NCI-H146 treated with DMSO at 0.1 percent for 48 hours (cell line): ENCODE data around the gene SRRM2.

Source experiments
- DNase-seq: peaks from one replicate; lab custom pipeline; 2025; ENCODE audit not compliant: unreplicated experiment; lab: John Stamatoyannopoulos, UW

The SRRM2 gene

DNA sequence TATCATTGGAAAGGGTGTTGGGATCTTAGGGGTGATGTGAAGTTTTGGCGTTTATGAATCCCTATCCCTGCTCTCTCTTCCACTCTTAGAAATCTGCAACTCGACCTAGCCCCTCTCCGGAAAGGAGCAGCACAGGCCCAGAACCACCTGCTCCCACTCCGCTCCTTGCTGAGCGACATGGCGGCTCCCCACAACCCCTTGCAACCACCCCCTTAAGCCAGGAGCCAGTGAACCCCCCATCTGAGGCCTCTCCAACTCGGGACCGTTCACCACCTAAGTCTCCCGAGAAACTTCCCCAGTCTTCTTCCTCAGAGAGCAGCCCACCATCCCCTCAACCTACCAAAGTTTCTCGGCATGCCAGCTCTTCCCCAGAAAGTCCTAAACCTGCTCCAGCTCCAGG, 9.0 kb downstream of the SRRM2 start:
- no peak for DNase-seq

- DNase-seq: no peak
These were observed 9.6 kb downstream of the SRRM2 start for GRCh38 chr16:2761886-2762583.

- no peak for DNase-seq
These were observed 10.3 kb downstream of the SRRM2 start for GRCh38 chr16:2762711-2763110.

- DNase-seq: no peak
These were observed 10.7 kb downstream of the SRRM2 start for GRCh38 chr16:2763173-2763572.

- no peak for DNase-seq
These were observed 12.3 kb downstream of the SRRM2 start for GRCh38 chr16:2764718-2765117.

DNA sequence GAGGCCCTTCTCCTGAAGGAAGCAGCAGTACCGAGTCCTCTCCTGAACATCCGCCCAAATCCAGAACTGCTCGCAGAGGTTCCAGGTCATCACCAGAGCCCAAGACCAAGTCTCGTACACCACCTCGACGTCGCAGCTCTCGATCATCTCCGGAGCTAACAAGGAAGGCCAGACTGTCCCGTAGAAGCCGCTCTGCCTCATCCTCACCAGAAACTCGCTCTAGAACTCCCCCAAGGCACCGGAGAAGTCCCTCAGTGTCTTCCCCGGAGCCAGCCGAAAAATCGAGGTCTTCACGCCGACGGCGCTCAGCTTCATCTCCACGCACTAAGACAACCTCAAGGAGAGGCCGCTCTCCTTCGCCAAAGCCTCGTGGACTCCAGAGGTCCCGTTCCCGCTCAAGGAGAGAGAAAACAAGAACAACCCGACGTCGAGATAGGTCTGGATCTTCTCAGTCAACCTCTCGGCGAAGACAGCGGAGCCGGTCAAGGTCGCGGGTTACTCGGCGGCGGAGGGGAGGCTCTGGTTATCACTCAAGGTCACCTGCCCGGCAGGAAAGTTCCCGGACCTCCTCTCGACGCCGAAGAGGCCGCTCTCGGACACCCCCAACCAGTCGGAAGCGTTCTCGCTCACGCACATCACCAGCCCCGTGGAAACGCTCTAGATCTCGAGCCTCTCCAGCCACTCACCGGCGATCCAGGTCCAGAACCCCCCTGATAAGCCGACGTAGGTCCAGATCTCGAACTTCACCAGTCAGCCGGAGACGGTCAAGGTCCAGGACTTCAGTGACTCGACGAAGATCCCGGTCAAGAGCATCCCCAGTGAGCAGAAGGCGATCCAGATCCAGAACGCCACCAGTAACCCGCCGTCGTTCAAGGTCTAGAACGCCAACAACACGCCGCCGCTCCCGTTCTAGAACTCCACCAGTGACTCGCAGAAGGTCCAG, 13.3 kb downstream of the SRRM2 start:
- DNase-seq: no peak

GRCh38 chr16:2766430-2767139, 14.1 kb downstream of the SRRM2 start:
- DNase-seq: no peak

GRCh38 chr16:2767140-2767731, 14.8 kb downstream of the SRRM2 start:
- no peak for DNase-seq

DNA sequence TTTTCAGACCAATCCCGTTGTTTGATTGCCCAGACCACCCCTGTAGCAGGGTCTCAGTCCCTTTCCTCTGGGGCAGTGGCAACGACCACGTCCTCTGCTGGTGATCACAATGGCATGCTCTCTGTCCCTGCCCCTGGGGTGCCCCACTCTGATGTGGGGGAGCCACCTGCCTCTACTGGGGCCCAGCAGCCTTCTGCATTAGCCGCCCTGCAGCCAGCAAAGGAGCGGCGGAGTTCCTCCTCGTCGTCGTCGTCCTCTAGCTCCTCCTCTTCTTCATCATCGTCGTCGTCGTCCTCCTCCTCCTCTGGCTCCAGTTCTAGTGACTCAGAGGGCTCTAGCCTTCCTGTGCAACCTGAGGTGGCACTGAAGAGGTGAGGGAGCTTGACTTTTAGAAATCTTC, 15.5 kb downstream of the SRRM2 start:
- no peak for DNase-seq

GRCh38 chr16:2768403-2769089, 16.1 kb downstream of the SRRM2 start:
- no peak for DNase-seq

DNA sequence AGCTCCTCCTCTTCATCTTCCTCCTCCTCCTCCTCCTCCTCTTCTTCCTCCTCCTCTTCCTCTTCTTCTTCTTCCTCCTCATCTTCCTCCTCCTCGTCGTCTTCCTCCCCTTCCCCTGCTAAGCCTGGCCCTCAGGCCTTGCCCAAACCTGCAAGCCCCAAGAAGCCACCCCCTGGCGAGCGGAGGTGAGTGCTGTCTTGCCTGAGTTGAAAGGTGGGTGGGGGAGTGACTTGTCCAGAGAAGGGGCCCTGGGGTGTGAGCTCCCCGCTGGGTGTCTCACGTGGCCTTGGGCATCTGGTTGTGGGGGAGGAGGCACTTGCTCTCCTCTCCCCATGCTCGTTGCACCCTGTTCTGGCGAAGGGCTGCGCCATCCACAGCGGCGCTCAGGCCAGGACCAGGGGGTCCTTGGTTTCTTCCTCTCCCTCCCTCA, 16.7 kb downstream of the SRRM2 start:
- DNase-seq: no peak

- no peak for DNase-seq
These were observed 17.2 kb downstream of the SRRM2 start for GRCh38 chr16:2769675-2770056.

DNA sequence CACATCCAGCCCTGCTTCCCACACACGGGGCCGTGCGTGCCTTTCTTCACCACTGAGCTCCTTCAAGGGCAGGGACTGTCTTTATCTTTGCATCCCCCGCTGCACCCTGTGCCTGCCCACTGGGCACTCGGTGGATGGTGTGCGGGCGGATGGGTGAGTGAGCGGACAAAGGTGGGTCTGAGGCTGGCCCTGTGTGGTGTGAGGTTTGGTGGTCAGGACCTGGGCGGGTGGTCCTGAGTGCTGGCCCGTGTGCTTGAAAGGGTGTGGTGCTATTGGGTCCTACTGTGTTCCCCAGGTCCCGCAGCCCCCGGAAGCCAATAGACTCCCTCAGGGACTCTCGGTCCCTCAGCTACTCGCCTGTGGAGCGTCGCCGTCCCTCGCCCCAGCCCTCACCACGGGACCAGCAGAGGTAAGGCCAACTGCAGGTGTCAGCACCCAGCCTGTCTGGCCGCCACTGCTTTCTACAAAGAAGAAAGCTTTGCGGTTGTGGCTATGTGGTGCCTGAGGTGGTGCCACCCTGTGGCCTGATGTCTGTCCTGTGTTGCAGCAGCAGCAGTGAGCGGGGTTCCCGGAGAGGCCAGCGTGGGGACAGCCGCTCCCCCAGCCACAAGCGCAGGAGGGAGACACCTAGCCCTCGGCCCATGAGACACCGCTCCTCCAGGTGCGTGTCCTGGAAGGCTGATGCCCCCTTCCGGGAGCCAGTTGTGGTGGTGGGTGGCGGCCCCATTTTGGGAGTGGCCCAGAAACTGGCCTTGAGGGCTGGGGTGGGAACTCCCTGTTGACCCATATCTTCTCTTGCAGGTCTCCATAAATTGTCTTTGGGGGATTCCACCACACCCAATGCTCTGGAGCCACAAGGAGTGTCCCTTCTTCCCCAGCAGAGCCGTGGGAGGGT, 17.9 kb downstream of the SRRM2 start:
- DNase-seq: no peak

DNA sequence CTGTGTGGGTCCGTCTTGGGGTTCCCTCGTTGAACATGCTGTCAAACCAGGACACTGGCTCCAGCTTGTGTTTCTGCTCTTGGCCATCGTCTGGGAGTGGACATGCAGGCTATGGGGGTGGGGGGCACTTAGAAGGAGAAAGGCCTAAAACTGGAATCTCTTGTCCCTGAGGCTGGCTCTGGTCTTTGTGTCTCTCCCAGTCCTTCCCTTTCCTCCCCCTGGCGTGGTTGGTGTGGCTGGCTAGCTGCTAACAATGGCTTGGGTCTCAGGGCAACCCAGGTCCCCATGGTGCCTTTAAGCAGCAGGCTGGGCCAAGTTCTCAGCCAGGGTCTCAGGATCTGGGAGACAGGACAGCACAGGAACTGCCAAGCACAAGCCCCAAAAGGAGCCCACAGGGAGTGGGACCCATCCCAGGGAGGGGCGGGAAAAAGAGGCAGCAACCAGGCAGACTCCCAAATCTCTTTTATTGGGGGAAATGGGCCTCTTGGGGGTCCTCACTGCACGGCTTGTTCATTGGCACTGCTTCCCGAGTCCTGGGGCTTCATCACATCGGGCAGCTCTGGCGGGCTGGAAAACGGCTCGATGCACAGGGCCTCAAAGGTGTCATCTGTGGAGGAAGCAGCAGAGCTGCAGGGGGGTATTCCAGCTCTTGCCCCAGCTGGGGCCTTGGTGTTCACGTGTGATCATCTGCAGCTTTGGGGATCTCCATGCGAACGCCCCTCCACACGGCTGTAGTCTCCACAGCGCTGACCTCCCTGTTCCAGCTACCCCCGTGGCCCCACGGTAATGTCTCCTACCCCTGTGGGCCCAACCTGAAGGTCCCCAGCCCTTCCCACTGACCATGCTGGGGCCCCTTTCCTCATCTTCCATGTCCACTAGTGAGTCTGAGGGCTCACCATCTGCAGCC, 19.3 kb downstream of the SRRM2 start:
- no peak for DNase-seq

- DNase-seq: no peak
These were observed 20.9 kb downstream of the SRRM2 start for GRCh38 chr16:2773188-2773968.

GRCh38 chr16:2774161-2774891, 21.9 kb downstream of the SRRM2 start:
- no peak for DNase-seq

- no peak for DNase-seq
These were observed 22.8 kb downstream of the SRRM2 start for GRCh38 chr16:2775131-2775716.
